ENCODE data around the gene PSMD9. TPM values are rescaled to one million over a fixed set of nuclear protein-coding genes. Genes with fewer than 3 reads are reported as not detected.

The PSMD9 gene
- polyA plus RNA-seq, 1 donor from 2014 or later, result 79.3 TPM

DNA sequence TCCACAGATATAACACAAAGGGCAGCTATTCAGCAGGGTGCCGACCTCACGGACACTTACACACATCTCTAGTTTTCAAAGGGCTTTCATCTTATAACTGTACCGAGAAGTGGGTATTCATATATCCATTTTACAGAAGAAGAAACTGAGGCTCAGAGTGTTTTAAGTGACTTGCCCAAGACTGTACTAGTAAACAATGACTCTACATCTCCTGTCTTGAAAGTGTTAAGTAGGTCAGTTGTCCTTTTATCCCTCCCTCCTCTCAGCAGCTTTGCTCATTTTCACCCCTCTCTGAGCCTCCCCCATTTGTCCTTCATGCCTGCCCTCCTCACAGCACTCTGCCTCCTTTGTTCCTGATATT is 43.6 kb downstream of the PSMD9 start:
- H4K20me1 ChIP-seq (ENCODE audit: insufficient read depth), result no peaks in the 10 kb centered on the region

DNA sequence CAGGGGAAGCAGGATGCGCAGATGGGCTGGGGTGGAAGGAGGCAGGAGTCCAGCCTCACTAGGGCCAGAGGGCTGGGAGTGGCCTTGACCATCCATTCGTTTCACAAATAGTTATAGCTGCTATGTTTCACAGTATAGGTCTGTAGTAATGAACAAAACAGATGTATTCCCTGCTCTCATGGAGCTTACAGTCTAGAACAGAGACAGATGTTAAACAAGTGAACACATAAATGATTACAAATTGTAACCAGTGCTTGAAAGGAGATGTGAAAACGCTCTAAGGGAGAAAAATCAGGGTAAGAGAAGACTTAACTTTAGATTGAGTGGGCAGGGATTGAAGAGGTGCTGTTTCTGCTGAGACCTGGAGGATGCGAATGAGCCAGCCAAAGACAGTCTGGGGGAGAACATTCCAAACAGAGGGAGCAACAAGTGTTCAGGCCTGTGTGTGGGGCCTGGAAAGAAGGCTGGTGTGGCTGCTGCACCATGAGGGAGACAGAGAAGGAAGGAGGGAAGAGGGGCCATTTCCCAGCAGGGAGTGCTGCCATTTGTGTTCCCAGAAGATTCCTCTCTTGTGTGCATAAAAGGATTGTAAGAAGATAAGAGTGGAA is 44.4 kb downstream of the PSMD9 start:
- no peaks in the 10 kb centered on the region for H3K9me3 ChIP-seq (ENCODE audit: low read length)
- no peaks in the 10 kb centered on the region for H3K9me2 ChIP-seq (ENCODE audit: insufficient read depth, low read length)
- no peaks in the 10 kb centered on the region for H3K27me3 ChIP-seq (ENCODE audit: insufficient read depth, low read depth, low read length)
- H3F3A ChIP-seq (ENCODE audit: insufficient read depth, low read length, poor library complexity, severe bottlenecking), result no peaks in the 10 kb centered on the region
- no peak overlapping the region for H3K4me3 ChIP-seq (ENCODE audit: low read length)
- no peak overlapping the region for H3K27ac ChIP-seq (ENCODE audit: low read length)
- no peaks in the 10 kb centered on the region for H3K79me2 ChIP-seq (replicated peaks; ENCODE audit: insufficient read depth, low read length)
- no peak overlapping the region for H2AFZ ChIP-seq (ENCODE audit: low read depth, low read length)
- TF ChIP-seq POLR2AphosphoS5 (IDR thresholded peaks at IDR 0.05) (no peak), MXI1 (conservative IDR thresholded peaks at IDR 0.05; ENCODE audit: poor library complexity, severe bottlenecking) (no peak), EP300 (conservative IDR thresholded peaks at IDR 0.05; ENCODE audit: poor library complexity, severe bottlenecking) (no peak), RAD21 (conservative IDR thresholded peaks at IDR 0.05) (no peak), SMC3 (conservative IDR thresholded peaks at IDR 0.05; ENCODE audit: poor library complexity) (no peak), TAF1 (IDR thresholded peaks at IDR 0.05; ENCODE audit: low read depth) (no peak), EZH2 (IDR thresholded peaks at IDR 0.05; ENCODE audit: borderline replicate concordance, insufficient read depth, low read length, poor library complexity, severe bottlenecking) (no peak)
- TF ChIP-seq, protein P1, sequence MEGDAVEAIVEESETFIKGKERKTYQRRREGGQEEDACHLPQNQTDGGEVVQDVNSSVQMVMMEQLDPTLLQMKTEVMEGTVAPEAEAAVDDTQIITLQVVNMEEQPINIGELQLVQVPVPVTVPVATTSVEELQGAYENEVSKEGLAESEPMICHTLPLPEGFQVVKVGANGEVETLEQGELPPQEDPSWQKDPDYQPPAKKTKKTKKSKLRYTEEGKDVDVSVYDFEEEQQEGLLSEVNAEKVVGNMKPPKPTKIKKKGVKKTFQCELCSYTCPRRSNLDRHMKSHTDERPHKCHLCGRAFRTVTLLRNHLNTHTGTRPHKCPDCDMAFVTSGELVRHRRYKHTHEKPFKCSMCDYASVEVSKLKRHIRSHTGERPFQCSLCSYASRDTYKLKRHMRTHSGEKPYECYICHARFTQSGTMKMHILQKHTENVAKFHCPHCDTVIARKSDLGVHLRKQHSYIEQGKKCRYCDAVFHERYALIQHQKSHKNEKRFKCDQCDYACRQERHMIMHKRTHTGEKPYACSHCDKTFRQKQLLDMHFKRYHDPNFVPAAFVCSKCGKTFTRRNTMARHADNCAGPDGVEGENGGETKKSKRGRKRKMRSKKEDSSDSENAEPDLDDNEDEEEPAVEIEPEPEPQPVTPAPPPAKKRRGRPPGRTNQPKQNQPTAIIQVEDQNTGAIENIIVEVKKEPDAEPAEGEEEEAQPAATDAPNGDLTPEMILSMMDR (IDR thresholded peaks at IDR 0.05; ENCODE audit: poor library complexity, severe bottlenecking), result no peak
- TF ChIP-seq, protein P2, sequence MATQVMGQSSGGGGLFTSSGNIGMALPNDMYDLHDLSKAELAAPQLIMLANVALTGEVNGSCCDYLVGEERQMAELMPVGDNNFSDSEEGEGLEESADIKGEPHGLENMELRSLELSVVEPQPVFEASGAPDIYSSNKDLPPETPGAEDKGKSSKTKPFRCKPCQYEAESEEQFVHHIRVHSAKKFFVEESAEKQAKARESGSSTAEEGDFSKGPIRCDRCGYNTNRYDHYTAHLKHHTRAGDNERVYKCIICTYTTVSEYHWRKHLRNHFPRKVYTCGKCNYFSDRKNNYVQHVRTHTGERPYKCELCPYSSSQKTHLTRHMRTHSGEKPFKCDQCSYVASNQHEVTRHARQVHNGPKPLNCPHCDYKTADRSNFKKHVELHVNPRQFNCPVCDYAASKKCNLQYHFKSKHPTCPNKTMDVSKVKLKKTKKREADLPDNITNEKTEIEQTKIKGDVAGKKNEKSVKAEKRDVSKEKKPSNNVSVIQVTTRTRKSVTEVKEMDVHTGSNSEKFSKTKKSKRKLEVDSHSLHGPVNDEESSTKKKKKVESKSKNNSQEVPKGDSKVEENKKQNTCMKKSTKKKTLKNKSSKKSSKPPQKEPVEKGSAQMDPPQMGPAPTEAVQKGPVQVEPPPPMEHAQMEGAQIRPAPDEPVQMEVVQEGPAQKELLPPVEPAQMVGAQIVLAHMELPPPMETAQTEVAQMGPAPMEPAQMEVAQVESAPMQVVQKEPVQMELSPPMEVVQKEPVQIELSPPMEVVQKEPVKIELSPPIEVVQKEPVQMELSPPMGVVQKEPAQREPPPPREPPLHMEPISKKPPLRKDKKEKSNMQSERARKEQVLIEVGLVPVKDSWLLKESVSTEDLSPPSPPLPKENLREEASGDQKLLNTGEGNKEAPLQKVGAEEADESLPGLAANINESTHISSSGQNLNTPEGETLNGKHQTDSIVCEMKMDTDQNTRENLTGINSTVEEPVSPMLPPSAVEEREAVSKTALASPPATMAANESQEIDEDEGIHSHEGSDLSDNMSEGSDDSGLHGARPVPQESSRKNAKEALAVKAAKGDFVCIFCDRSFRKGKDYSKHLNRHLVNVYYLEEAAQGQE (IDR thresholded peaks at IDR 0.05; ENCODE audit: borderline replicate concordance), result no peak
- H3K4me2 ChIP-seq (ENCODE audit: low read length), result no peak overlapping the region
- H4K20me1 ChIP-seq (ENCODE audit: insufficient read depth), result no peaks in the 10 kb centered on the region
- H3K36me3 ChIP-seq (ENCODE audit: insufficient read depth, low read length), result no peaks in the 10 kb centered on the region
- no peak overlapping the region for H3K9ac ChIP-seq (ENCODE audit: low read length)

More for the DNA sequence above, 43.6 kb downstream of the PSMD9 start:
- H3K9ac ChIP-seq (ENCODE audit: low read length), result no peak overlapping the region
- H3K27me3 ChIP-seq (ENCODE audit: insufficient read depth, low read depth, low read length), result no peaks in the 10 kb centered on the region
- no peak overlapping the region for H3K4me2 ChIP-seq (ENCODE audit: low read length)
- no peaks in the 10 kb centered on the region for H3K36me3 ChIP-seq (ENCODE audit: insufficient read depth, low read length)
- no peak overlapping the region for H2AFZ ChIP-seq (ENCODE audit: low read depth, low read length)
- H3K9me2 ChIP-seq (ENCODE audit: insufficient read depth, low read length), result no peaks in the 10 kb centered on the region
- TF ChIP-seq, protein P2 (IDR thresholded peaks at IDR 0.05; ENCODE audit: borderline replicate concordance), result no peak
- no peak for TF ChIP-seq EZH2 (IDR thresholded peaks at IDR 0.05; ENCODE audit: borderline replicate concordance, insufficient read depth, low read length, poor library complexity, severe bottlenecking)
- TF ChIP-seq RAD21 (conservative IDR thresholded peaks at IDR 0.05), result no peak
- no peak for TF ChIP-seq TAF1 (IDR thresholded peaks at IDR 0.05; ENCODE audit: low read depth)
- TF ChIP-seq MXI1 (conservative IDR thresholded peaks at IDR 0.05; ENCODE audit: poor library complexity, severe bottlenecking), result no peak
- no peak for TF ChIP-seq POLR2AphosphoS5 (IDR thresholded peaks at IDR 0.05)
- TF ChIP-seq SMC3 (conservative IDR thresholded peaks at IDR 0.05; ENCODE audit: poor library complexity), result no peak
- TF ChIP-seq EP300 (conservative IDR thresholded peaks at IDR 0.05; ENCODE audit: poor library complexity, severe bottlenecking), result no peak
- TF ChIP-seq, protein P1 (IDR thresholded peaks at IDR 0.05; ENCODE audit: poor library complexity, severe bottlenecking), result no peak
- H3K27ac ChIP-seq (ENCODE audit: low read length), result no peak overlapping the region
- no peaks in the 10 kb centered on the region for H3K9me3 ChIP-seq (ENCODE audit: low read length)
- H3K79me2 ChIP-seq (replicated peaks; ENCODE audit: insufficient read depth, low read length), result no peaks in the 10 kb centered on the region
- no peaks in the 10 kb centered on the region for H3F3A ChIP-seq (ENCODE audit: insufficient read depth, low read length, poor library complexity, severe bottlenecking)
- H3K4me3 ChIP-seq (ENCODE audit: low read length), result no peak overlapping the region
